GM12878 (cell line): ENCODE results near the gene ZNF469. TPM values are rescaled to one million over a fixed set of nuclear protein-coding genes. Genes with fewer than 3 reads are reported as not detected.

Source experiments
- ATAC-seq: fragments of 200-7000 bp; cut with Tn5 transposase; 3 replicates; pipeline ENCODE4 v1.9.1; 2020; ENCODE audit warnings: mild to moderate bottlenecking, moderate library complexity
- BruUV-seq: library from RNA; stranded (reverse); fragments of 400-500 nt; replicated peaks from 2 replicates; lab custom pipeline; 2021; lab: Mats Ljungman, UMichigan
- CTCF ChIA-PET: fragments of 300-600 bp; sonication (Branson Sonifier 250); formaldehyde crosslinking; extraction: SDS; loops from one replicate; lab custom pipeline; 2021; ENCODE audit warnings: inconsistent platforms; lab: Yijun Ruan, JAX
- POLR2A ChIA-PET: fragments of 350-600 bp; formaldehyde crosslinking; extraction: SDS; loops from one replicate; lab custom pipeline; 2021; ENCODE audit warnings: inconsistent platforms; lab: Charles Lee
- RAD21 ChIA-PET: fragments of 300-600 bp; sonication (Branson Sonifier 250); formaldehyde crosslinking; loops from one replicate; lab custom pipeline; 2023; ENCODE audit warnings: antibody characterized with exemption; ENCODE audit not compliant: unreplicated experiment; lab: Charles Lee
- SMC1A ChIA-PET: fragments of 300-600 bp; sonication (Branson Sonifier 250); formaldehyde crosslinking; loops from one replicate; lab custom pipeline; 2023; ENCODE audit not compliant: unreplicated experiment, uncharacterized antibody; lab: Charles Lee
- DNase-seq: peaks from one replicate; pipeline ENCODE4 v3.0.0-alpha.2; 2011; ENCODE audit warnings: low read depth, low spot score
- FAIRE-seq: peaks from 3 replicates; lab custom pipeline; 2011; peaks lifted over from hg19 to GRCh38; lab: Jason Lieb, UNC
- H2AFZ ChIP-seq: 2 replicates; pipeline ENCODE4 v1.6.0; 2011; ENCODE audit warnings: low read depth, low read length, control low read depth; ENCODE audit not compliant: control insufficient read depth
- H3K27ac ChIP-seq: 2 replicates; pipeline ENCODE4 v1.5.1; 2011; ENCODE audit warnings: control low read depth; ENCODE audit not compliant: control insufficient read depth, insufficient read depth
- H3K27me3 ChIP-seq, 2 experiments: replicated peaks in 1 of 2; 2 replicates each; pipeline versions ENCODE4 v1.6.0 to v1.6.1; 2011; ENCODE audit warnings: low read length in 1 of 2; ENCODE audit not compliant: control insufficient read depth in 2 of 2, insufficient read depth in 2 of 2
- H3K36me3 ChIP-seq, 2 experiments: 2 replicates each; pipeline ENCODE4 v1.5.1; 2011; ENCODE audit warnings: low read length in 1 of 2; ENCODE audit not compliant: control insufficient read depth in 2 of 2, insufficient read depth in 2 of 2
- H3K4me1 ChIP-seq: 2 replicates; pipeline ENCODE4 v1.6.1; 2011; ENCODE audit warnings: mild to moderate bottlenecking, low read length, moderate library complexity, mixed read lengths; ENCODE audit not compliant: control insufficient read depth, insufficient read depth
- H3K4me2 ChIP-seq: 2 replicates; pipeline ENCODE4 v1.6.0; 2011; ENCODE audit warnings: control low read depth; ENCODE audit not compliant: control insufficient read depth, insufficient read depth
- H3K4me3 ChIP-seq: fragments of 200-600 bp; sonication (generic); 2 replicates; pipeline ENCODE4 v1.5.1; 2016
- H3K79me2 ChIP-seq: 2 replicates; pipeline ENCODE4 v1.6.0; 2011; ENCODE audit warnings: low read length; ENCODE audit not compliant: control insufficient read depth, insufficient read depth
- H3K9ac ChIP-seq: 2 replicates; pipeline ENCODE4 v1.8.0; 2011; ENCODE audit warnings: low read length, control low read depth, mixed read lengths; ENCODE audit not compliant: control insufficient read depth, insufficient read depth
- H3K9me3 ChIP-seq: replicated peaks from 3 replicates; pipeline ENCODE4 v1.5.1; 2011; ENCODE audit warnings: mild to moderate bottlenecking, low read length; ENCODE audit not compliant: control insufficient read depth, insufficient read depth
- H4K20me1 ChIP-seq: 2 replicates; pipeline ENCODE4 v1.6.0; 2011; ENCODE audit not compliant: control insufficient read depth, insufficient read depth
- CHD1 ChIP-seq: IDR thresholded peaks from 2 replicates; pipeline ENCODE4 v1.6.1; 2012; ENCODE audit warnings: low read depth, low read length, improper control_type of control experiment
- EP300 ChIP-seq, 2 experiments: fragments of 150-350 bp in 1 of 2; IDR thresholded peaks; 2 replicates each; pipeline ENCODE4 v1.6.1; 2011 to 2012; ENCODE audit warnings: low read depth in 2 of 2, low read length in 2 of 2, borderline replicate concordance in 1 of 2, improper control_type of control experiment in 1 of 2, inconsistent platforms in 1 of 2; ENCODE audit not compliant: control insufficient read depth in 1 of 2
- NFYA ChIP-seq: IDR thresholded peaks from 2 replicates; pipeline ENCODE4 v1.6.1; 2011; ENCODE audit warnings: low read depth, mild to moderate bottlenecking, low read length, improper control_type of control experiment, borderline replicate concordance
- POLR2AphosphoS5 ChIP-seq: IDR thresholded peaks from 2 replicates; pipeline ENCODE4 v1.6.1; 2011; ENCODE audit warnings: mild to moderate bottlenecking, low read length, inconsistent platforms
- RAD21 ChIP-seq: IDR thresholded peaks from 2 replicates; pipeline ENCODE4 v1.6.1; 2011; ENCODE audit warnings: mild to moderate bottlenecking, low read depth, low read length, moderate library complexity; ENCODE audit not compliant: insufficient read depth
- SIN3A ChIP-seq: IDR thresholded peaks from 2 replicates; pipeline ENCODE4 v1.6.1; 2012; ENCODE audit warnings: low read depth, low read length, improper control_type of control experiment
- SMAD1 ChIP-seq: fragments of 450-650 bp; IDR thresholded peaks from 2 replicates; pipeline ENCODE4 v1.6.1; 2018; ENCODE audit warnings: mild to moderate bottlenecking, low read depth; ENCODE audit not compliant: partially characterized antibody
- ZBED1 ChIP-seq: IDR thresholded peaks from 2 replicates; pipeline ENCODE4 v1.6.1; 2016; ENCODE audit warnings: borderline replicate concordance
- ZSCAN29 ChIP-seq: fragments of 450-650 bp; IDR thresholded peaks from 2 replicates; pipeline ENCODE4 v1.6.1; 2017; ENCODE audit warnings: mild to moderate bottlenecking, moderate library complexity
- WGBS: methylation state at CpG from one replicate; pipeline ENCODE4 v1.1.6; 2016; ENCODE audit warnings: low lambda C conversion rate; ENCODE audit not compliant: insufficient replicate concordance, insufficient coverage; ENCODE audit errors: missing lambda C conversion rate; 5-methylcytosine and 5-hydroxymethylcytosine counted together
- in situ Hi-C: fragments of 300-500 bp; cut with MboI; formaldehyde crosslinking; loops from 9 replicates; pipeline ENCODE4 v1.14.3; 2018; ENCODE audit warnings: mixed read lengths
- intact Hi-C: fragments of 100-400 bp; cut with micrococcal nuclease; formaldehyde crosslinking; loops from one replicate; pipeline ENCODE4 v1.14.2; 2022; ENCODE audit not compliant: unreplicated experiment
- polyA plus RNA-seq, 11 experiments: library from polyadenylated mRNA; depleted of rRNA in 4 of 11; unstranded in 6 of 11; stranded (reverse) in 5 of 11; fragments of >200 nt; fragmentation: Nextera tagmentation in 4 of 11; fragmentation: Illumina TruSeq in 1 of 11; extraction: Ambion mirVana in 4 of 11; extraction: Trizol in 1 of 11; gene quantifications; 1 replicate in 1 of 11; 2 replicates in 10 of 11; pipeline versions ENCODE4 v1.2.1 to v1.2.3, GENCODE V29; 2011 to 2016; ENCODE audit warnings: inconsistent platforms in 2 of 11, missing spikeins in 2 of 11, low read depth in 1 of 11
- total RNA-seq, 4 experiments: library from RNA; depleted of rRNA in 3 of 4; stranded (reverse); fragments of >200 nt in 3 of 4; fragmentation: Illumina TruSeq in 1 of 4; extraction: Trizol in 1 of 4; gene quantifications; 2 replicates each; pipeline versions ENCODE4 v1.2.1 to v1.2.3, GENCODE V29; 2013 to 2021
- TF ChIP-seq, protein P1 (sequence below): IDR thresholded peaks from 2 replicates; pipeline ENCODE4 v1.6.1; 2012; ENCODE audit warnings: low read depth, low read length, improper control_type of control experiment

Gene ZNF469
- total and polyA plus RNA-seq, 10 of the 15 experiments (the other 5 are each of a cell fraction or from before 2014, with no cell fraction given), result 0.01 to 0.21 (median 0.04) TPM; not detected in 3

DNA sequence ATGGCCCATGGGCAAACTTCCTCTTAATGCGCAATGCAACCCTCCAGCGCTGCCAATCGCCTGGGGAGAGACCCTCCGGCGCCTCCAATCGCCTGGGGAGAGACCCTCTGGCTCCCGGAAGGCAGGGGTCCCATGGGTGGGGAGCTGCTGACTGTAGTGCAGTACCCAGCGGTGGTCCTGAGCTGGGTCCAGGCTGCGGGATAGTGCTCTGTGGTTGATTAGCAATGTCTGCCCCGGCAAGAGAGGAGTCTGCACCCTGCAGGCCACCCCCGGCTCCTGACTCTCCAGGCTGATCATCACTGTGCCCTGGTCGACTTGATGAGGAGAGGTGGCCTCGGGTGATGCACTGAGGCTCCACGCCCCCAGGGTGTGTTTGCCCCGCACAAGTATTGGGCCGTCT, 44.6 kb upstream of the ZNF469 start:
- Histone ChIP-seq H3K9me3 (no peaks in the 10 kb centered on the region; the same call in 2 of the 3 replicates), H3K27ac (no peak overlapping the region), H3K79me2 (no peaks in the 10 kb centered on the region), H3K9ac (no peak overlapping the region), H4K20me1 (no peaks in the 10 kb centered on the region), H3K36me3 (no peaks in the 10 kb centered on the region), H3K4me3 (no peak overlapping the region), H3K4me2 (no peak overlapping the region), H3K4me1 (no peaks in the 10 kb centered on the region), H2AFZ (no peak overlapping the region), H3K27me3 (no peaks in the 10 kb centered on the region)
- CTCF ChIA-PET, result no interaction called here
- DNase-seq (no peak), FAIRE-seq (no peak), ATAC-seq (no peak)
- POLR2A ChIA-PET, result no interaction called here
- RAD21 ChIA-PET, result no interaction called here
- intact Hi-C loops (no loop called here), in situ Hi-C loops (no loop called here)
- TF ChIP-seq CHD1 (no peak), SIN3A (no peak), ZBED1 (no peak), ZSCAN29 (no peak), POLR2AphosphoS5 (no peak), RAD21 (no peak), NFYA (no peak)
- SMC1A ChIA-PET, result no interaction called here
- WGBS, result 34% methylated on average over 16 of the region's 16 CpGs
- no TSS peak for BruUV-seq

DNA sequence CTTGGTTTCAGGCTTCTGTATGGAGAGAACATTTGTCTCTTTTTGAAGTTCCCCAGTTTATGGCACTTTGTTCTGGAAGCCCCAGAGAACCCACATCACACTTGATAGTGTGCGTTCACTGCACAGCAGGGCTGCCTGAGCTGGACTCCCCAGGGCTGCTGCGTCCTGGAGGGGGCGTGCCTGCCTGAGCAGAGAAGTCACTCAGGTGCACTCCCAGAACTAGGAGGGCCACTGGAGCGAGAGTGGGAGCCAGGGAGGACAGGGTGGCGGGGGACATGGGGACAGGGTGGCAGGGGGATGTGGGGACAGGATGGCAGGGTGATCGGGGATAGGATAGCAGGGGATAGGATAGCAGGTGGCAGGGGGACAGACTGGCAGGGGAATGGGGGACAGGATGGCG, 43.9 kb upstream of the ZNF469 start:
- WGBS, result 37% methylated on average over 5 of the region's 7 CpGs
- FAIRE-seq (no peak), ATAC-seq (no peak), DNase-seq (no peak)
- no TSS peak for BruUV-seq
- ChIA-PET POLR2A (no interaction called here), RAD21 (no interaction called here), CTCF (no interaction called here), SMC1A (interaction anchor here (0.6 kb wide), 1 partner anchor 1402 kb away, joined by 4 read pairs; no protein-coding TSS in a partner anchor)
- intact Hi-C loops, result no loop called here
- in situ Hi-C loops, result no loop called here
- H2AFZ ChIP-seq, result no peak overlapping the region
- H3K27ac ChIP-seq, result no peak overlapping the region
- no peak overlapping the region for H3K4me3 ChIP-seq
- no peaks in the 10 kb centered on the region for H4K20me1 ChIP-seq
- H3K4me2 ChIP-seq, result no peak overlapping the region
- H3K9ac ChIP-seq, result no peak overlapping the region
- no peaks in the 10 kb centered on the region for H3K4me1 ChIP-seq
- H3K79me2 ChIP-seq, result no peaks in the 10 kb centered on the region
- TF ChIP-seq, protein P1, sequence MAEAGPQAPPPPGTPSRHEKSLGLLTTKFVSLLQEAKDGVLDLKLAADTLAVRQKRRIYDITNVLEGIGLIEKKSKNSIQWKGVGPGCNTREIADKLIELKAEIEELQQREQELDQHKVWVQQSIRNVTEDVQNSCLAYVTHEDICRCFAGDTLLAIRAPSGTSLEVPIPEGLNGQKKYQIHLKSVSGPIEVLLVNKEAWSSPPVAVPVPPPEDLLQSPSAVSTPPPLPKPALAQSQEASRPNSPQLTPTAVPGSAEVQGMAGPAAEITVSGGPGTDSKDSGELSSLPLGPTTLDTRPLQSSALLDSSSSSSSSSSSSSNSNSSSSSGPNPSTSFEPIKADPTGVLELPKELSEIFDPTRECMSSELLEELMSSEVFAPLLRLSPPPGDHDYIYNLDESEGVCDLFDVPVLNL, result no peak
- TF ChIP-seq SMAD1, result no peak
- TF ChIP-seq EP300 (IDR thresholded peaks at IDR 0.05; ENCODE audit: borderline replicate concordance in 1 of 2, control insufficient read depth in 1 of 2, low read depth in 2 of 2, low read length in 2 of 2), result no peak
- no peaks in the 10 kb centered on the region; the same call in 2 of the 3 replicates for H3K9me3 ChIP-seq
- no peaks in the 10 kb centered on the region for H3K36me3 ChIP-seq
- H3K27me3 ChIP-seq, result no peaks in the 10 kb centered on the region
